ENCODE results near the gene SYT2.
"Not testable (repeated sequence)": the region's sequence is repeated elsewhere in the genome, so short reads cannot be mapped to it uniquely, and the experiment has no call there.

SYT2 gene

DNA sequence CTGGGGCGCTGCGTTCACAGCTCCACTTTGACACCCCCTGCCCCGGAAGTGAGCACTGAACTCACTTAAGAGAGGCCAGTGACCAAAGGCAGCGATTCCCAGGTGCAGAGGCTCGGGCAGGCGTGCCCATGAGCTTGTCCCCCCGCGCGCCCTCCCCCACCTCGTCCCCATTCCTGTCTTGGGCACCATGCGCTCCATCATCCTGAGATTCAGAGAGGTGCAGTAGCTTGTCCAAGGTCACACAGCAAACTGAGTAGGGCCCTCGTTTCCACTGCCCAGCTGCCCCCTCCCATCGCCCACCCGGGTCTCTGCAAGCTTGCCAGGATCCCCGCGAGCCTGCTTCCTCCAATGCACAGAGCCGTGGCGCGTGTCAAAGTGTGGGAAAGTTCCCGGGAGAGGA is 68.0 kb downstream of the SYT2 start:
- no peak for DNase-seq

DNA sequence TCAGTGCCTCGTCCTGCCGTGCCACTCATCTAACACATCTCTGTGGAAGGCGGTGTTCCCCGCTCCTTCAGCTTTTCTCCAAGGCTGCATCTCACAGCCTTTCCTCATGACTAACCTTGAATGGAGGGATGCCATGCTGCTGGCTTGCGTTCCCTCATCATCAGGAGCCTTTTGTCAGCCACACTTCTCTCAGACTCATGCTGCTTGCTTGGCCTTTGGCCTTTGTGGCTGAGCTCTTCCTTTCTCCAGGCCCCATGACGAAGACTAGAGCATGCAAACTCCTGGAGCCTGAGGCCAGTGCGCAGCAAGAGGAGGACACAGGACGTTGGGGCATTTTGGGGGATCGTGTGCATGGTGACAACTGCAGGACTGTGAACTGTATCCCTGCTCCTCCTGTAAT is 70.8 kb downstream of the SYT2 start:
- DNase-seq: no peak

GRCh38 chr1:202638701-202639305 is 71.5 kb downstream of the SYT2 start:
- not testable (repeated sequence) for DNase-seq

- no peak for DNase-seq
These were observed 72.1 kb downstream of the SYT2 start for GRCh38 chr1:202638019-202638700.

GRCh38 chr1:202637321-202638018 is 72.8 kb downstream of the SYT2 start:
- not testable (repeated sequence) for DNase-seq

GRCh38 chr1:202636171-202636570 is 74.1 kb downstream of the SYT2 start:
- not testable (repeated sequence) for DNase-seq

DNA sequence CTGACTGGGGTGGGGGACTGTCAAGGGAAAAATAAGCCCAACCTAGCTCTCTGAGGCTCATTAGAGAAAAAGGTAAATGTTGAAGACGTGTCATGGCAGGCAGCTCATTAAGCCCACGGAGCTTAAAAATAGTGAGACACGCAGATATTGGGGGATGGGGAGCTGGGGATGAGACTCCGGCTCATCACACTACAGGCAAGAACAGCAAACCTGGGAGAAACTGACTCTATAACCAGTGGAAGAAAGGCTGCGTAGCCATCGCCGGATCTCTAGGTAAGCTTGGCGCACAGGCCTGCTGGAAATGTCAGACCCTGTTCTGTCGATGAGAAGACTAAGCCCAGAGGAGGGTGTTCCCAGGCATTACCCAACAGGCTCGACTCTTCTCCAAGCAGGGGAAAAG is 78.0 kb downstream of the SYT2 start:
- no peak for DNase-seq

GRCh38 chr1:202631076-202631923 is 79.0 kb downstream of the SYT2 start:
- DNase-seq: no peak

GRCh38 chr1:202630541-202630940 is 79.7 kb downstream of the SYT2 start:
- DNase-seq: no peak

- DNase-seq: not testable (repeated sequence)
These were observed 80.2 kb downstream of the SYT2 start for GRCh38 chr1:202630096-202630495.

DNA sequence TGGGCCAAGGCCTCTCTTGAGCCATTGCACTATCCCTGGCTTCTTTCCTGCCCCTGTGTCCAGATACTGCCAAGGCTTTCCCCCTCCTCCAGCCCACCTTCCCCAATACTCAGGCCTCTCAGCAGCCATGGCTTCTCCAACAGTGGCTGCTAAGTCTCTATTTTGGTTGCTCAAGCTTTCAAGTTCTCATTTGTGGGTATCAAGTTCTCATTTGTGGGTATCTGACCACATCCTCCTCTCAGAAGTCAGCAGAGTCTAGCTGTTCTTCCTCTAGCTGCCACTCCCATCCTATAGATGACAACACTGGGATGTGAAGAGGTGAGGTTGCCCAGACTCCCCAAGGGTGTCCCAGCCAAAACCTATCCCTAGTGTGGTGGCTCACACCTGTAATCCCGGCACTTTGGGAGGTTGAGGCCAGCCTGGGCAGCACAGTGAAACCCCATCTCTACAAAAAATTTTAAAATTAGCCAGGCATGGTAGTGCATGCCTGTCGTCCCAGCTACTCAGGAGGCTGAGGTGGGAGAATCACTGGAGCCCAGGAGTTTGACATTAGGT is 80.9 kb downstream of the SYT2 start:
- DNase-seq: peak; percentile 34 to 78 (median 64)

- DNase-seq: no peak
These were observed 81.5 kb downstream of the SYT2 start for GRCh38 chr1:202628646-202629215.

DNA sequence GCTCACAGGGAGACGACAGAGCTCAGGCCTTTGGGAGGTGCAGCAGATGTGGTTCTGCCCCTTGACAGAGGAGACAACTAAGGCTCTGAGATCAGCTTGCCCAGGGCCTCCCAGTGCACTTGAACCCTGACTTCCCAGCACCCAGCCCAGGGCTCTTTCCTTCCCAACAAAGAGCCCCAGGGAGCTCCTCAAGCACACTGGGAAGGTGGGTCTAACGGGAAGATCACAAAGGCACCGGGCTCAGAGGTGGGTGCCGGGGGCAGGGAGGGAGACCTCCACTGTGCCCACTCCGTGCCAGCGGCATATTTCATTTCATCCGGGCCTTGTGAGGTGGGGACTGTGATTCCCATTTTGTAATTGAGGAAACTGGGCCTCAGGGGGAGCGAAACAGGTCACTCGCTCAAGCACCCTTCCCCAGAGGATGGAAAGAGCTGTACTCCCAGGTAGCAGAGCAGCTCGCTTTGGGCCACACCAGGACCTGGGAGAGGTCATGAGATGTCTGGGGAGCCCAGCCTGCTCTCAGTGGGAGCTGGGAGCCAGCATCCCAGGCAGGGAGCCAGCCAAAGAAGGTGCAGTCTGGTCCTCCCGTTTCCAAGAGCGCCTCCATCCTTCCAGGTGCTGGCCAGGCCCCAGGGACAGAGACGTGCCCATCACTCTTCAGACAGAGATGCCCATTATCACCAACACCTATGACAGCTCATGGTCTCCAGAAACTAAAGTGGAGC is 82.3 kb downstream of the SYT2 start:
- no peak for DNase-seq

GRCh38 chr1:202627036-202627435 is 83.2 kb downstream of the SYT2 start:
- DNase-seq: not testable (repeated sequence)

DNA sequence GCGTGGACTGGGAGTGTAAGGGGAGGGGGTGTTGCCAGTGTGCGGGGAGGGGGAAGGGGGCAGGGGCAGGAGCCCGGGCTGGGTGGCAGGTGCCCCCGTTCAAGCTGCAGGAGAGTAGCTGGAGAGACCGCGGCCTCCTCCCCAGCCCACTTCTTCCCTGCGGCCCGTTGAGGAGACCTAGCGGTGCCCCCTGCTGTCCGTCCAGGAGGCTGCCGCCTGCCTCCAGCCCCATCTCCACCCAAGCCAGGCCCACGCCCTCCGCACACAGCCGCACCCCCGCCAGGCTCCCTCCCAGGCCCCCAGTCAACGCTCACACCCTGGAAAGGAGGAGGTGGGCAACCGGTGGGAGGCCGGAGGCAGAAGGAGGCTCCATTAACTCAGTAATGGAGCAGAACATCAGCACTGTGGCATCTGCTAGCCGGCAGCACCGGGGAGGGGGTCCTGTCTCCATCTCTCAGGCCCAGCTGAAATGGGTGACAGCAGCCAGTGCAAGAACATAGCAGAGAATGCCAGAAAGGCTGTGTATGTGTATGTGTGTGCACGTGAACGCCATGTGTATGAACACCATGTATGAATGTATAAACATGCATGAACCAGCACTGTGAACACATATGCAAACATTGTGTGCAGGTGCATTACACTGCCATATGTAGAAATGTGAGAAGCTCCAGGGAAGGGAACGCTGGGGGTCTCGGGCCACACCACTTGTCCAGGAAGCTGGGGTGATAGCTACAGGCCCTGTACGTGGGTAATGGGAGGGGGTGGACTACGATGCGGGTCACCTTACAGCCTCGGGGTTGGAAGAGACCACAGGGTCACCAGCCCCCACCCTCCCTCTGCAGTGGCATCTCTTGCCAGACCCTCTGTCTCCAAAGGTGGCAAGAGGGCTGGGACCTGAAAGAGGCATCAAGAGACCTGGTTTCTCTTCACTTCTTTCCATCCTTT is 84.6 kb downstream of the SYT2 start:
- DNase-seq: peak; percentile 71 to 87 (median 80)

DNA sequence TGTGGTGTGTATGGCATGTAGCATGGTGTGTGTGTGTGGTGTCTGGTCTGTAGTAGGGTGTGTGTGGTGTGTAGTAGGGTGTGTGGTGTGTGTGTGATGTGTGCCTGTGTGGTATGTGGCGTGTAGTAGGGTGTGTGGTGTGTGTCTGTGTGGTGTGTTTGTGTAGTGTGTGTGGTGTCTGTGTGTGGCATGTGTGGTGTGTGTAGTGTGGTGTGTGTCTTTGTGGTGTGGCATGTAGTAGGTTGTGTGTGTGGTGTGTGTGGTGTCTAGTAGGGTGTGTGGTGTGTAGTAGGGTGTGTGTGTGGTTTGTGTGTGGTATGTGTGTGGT is 85.5 kb downstream of the SYT2 start:
- no peak for DNase-seq

DNA sequence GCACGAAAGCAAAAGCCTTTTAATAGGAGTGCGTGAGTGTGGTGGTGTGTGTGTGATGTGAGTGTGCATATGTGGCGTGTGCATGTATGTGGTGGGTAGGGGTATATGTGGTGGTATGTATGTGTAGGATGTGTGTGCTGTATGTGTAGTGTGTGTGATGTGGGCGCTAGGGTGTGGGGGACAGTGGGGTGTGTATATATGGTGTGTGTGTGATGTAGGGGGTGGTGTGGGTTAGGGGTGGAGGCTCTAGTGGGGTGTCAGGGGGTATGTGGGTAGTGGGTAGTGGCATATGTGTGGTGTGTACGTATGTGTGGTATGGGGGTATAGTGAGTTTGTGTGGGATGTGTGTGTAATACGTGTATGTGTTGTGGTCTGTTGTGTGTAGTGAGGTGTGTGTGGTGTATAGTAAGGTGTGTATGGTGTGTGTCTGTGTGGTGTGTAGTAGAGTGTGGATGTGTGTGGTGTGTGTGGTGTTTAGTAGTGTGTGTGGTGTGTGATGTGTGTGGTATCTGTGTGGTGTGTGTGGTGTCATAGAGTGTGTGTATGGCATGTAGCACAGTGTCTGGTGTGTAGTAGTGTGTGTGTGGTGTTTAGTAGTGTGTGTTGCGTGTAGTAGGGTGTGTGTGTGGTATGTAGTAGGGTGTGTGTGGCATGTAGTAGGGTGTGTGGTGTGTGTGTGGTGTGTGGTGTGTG is 86.0 kb downstream of the SYT2 start:
- DNase-seq: no peak

- DNase-seq: not testable (repeated sequence)
These were observed 86.8 kb downstream of the SYT2 start for GRCh38 chr1:202623476-202623875.

GRCh38 chr1:202623075-202623474 is 87.2 kb downstream of the SYT2 start:
- DNase-seq: peak in 3 of 4 experiments; percentile 10 to 43 (median 42)

- peak in 1 of 4 experiments; percentile 1 for DNase-seq
These were observed 87.9 kb downstream of the SYT2 start for GRCh38 chr1:202622388-202622787.

All from suppressor macrophage (primary cell).